ENCODE data around the gene OR5W2. TPM values are rescaled to one million over a fixed set of nuclear protein-coding genes. Genes with fewer than 3 reads are reported as not detected.
A peak's percentile ranks its signal among the peaks of the same experiment; 100 is the strongest.

Gene OR5W2
- total RNA-seq, result not detected in 3 replicates

DNA sequence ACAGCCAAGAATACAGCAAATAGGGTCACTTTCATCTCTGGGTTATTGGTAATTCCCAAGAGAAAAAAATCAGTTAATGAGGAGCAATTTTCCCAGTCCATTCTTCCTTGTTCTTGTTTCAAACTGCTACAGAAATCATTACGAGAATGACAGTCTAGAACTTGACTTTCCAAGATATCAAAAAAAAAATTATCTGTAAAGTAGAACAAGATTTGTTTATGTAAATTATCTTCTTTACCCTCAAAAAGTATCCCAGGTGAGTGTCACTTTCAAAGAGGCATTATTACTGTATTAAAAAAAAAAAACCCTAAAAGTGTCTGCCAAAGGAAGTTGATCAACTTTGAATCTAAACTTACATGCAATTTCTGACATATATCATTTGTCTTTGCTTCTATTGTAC lies at the start of gene OR5W2:
Gene OR5W2 (minus strand): TSS at position 101 of the 400 bp plus-strand sequence. CDS start 0 bp downstream, at position 101.
- TF ChIP-seq, protein P1, sequence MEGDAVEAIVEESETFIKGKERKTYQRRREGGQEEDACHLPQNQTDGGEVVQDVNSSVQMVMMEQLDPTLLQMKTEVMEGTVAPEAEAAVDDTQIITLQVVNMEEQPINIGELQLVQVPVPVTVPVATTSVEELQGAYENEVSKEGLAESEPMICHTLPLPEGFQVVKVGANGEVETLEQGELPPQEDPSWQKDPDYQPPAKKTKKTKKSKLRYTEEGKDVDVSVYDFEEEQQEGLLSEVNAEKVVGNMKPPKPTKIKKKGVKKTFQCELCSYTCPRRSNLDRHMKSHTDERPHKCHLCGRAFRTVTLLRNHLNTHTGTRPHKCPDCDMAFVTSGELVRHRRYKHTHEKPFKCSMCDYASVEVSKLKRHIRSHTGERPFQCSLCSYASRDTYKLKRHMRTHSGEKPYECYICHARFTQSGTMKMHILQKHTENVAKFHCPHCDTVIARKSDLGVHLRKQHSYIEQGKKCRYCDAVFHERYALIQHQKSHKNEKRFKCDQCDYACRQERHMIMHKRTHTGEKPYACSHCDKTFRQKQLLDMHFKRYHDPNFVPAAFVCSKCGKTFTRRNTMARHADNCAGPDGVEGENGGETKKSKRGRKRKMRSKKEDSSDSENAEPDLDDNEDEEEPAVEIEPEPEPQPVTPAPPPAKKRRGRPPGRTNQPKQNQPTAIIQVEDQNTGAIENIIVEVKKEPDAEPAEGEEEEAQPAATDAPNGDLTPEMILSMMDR (IDR thresholded peaks at IDR 0.05; ENCODE audit: unreplicated experiment), result no peak
- Mint-ChIP-seq H3K9me3 (peaks cover 63% of the 10 kb centered on the region), H3K36me3 (no peaks in the 10 kb centered on the region), H3K4me3 (no peak within 1 kb of the TSS), H3K27me3 (ENCODE audit: low read depth) (no peaks in the 10 kb centered on the region), H3K4me1 (no peaks in the 10 kb centered on the region), H3K27ac (no peak within 1 kb of the TSS)
- no peak for DNase-seq (ENCODE audit: low spot score in 2 of 2, unreplicated experiment in 2 of 2)

DNA sequence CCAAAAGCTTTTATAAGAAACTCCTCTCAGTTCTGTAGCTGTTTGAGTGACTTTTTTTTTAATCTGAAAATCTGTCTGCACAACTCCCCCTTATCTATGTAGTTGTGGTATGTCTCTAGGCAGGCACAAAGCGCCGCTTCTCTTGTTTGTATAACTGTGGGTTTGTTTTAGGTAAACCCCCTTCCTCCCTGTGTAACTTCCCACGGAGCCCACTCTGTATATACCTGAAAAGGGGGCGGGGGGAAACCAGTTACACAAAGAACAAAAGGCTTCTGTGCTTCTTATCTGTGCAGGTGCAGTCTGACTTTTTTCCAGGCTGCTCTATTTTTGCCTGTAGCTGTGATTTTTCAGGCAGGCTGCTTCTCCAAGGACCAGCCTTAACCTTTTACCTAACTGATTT lies 42.1 kb upstream of the OR5W2 start:
- Mint-ChIP-seq H3K36me3 (no peaks in the 10 kb centered on the region), H3K4me1 (no peaks in the 10 kb centered on the region), H3K4me3 (no peak overlapping the region), H3K9me3 (peaks cover 8% of the 10 kb centered on the region), H3K27ac (no peak overlapping the region), H3K27me3 (ENCODE audit: low read depth) (no peaks in the 10 kb centered on the region)
- no peak for DNase-seq (ENCODE audit: low spot score in 2 of 2, unreplicated experiment in 2 of 2)
- TF ChIP-seq, protein P1 (IDR thresholded peaks at IDR 0.05; ENCODE audit: unreplicated experiment), result no peak

DNA sequence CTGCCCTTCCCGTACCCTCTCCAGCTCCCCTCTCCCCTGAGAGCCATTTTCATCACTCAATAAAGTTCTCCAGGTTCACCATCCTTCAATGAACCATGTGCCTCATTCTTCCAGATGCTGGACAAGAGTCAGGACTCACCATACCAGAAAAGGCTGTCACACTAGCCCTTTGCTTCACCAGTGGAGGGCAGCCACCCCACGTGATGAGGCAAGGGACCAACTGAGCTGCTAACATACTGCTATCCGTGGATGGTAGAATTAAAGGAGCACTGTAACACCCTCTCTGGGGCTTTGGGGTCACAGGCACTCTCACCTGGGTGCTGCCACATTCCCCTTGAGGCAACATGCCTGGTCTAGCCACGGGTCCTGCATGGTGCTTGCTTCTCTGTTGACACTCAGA lies 34.9 kb upstream of the OR5W2 start:
- H3K27ac Mint-ChIP-seq, result no peak overlapping the region
- no peaks in the 10 kb centered on the region for H3K9me3 Mint-ChIP-seq
- TF ChIP-seq, protein P1 (IDR thresholded peaks at IDR 0.05; ENCODE audit: unreplicated experiment), result no peak
- DNase-seq (ENCODE audit: low spot score in 2 of 2, unreplicated experiment in 2 of 2), result no peak
- no peak overlapping the region for H3K4me3 Mint-ChIP-seq
- no peaks in the 10 kb centered on the region for H3K27me3 Mint-ChIP-seq (ENCODE audit: low read depth)
- no peaks in the 10 kb centered on the region for H3K4me1 Mint-ChIP-seq
- no peaks in the 10 kb centered on the region for H3K36me3 Mint-ChIP-seq

DNA sequence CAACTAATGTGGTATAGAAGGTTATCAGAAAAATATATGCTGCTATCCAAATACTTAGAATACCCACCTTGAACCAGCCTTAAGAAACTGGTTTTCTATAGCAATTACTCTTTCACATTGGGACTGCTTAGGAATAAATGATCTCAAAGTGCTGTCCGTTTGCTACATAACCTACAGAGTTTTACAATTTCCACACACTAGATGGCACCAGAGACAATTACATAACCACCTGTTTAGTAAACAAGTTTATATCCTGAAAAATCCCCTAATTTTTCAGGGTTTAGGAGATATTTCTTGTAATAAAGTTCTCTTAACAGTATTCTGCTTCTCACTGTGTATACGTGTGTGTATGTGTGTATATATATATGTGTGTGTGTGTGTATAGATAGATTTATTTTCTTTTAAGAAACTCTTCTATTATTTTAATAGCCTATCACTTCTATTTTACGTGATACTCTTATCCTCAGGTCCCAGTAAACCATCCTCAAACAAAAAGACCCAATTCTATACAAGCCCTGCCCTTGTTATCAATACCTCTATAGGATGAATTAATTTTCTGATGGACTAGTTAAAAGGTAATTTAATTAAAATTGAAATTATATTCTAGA lies 28.5 kb upstream of the OR5W2 start:
- H3K27me3 Mint-ChIP-seq (ENCODE audit: low read depth), result peaks cover 2% of the 10 kb centered on the region
- no peak for DNase-seq (ENCODE audit: low spot score in 2 of 2, unreplicated experiment in 2 of 2)
- H3K4me3 Mint-ChIP-seq, result no peak overlapping the region
- no peaks in the 10 kb centered on the region for H3K36me3 Mint-ChIP-seq
- TF ChIP-seq, protein P1 (IDR thresholded peaks at IDR 0.05; ENCODE audit: unreplicated experiment), result peak; percentile 51
- H3K4me1 Mint-ChIP-seq, result no peaks in the 10 kb centered on the region
- H3K9me3 Mint-ChIP-seq, result no peaks in the 10 kb centered on the region
- H3K27ac Mint-ChIP-seq, result no peak overlapping the region

DNA sequence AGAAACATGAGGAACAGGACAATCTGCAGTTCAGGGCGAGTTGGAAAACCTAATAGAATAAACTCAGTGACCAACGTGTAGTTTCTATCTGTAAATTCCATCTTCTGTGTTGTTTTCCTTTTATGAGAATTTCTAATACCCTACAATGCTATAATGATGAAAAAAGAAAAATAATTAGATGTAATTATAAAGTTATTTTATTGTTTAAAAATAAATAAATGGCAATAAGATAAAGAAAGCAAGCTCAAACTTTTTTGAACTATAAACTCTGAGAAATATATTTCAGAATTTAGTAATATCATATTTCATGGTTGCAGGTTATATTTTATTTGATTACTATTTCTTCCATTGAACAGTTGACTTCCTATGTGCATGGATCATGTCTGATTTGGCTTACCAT lies 21.9 kb upstream of the OR5W2 start, which contains the start of gene OR5I1:
Gene OR5I1 (minus strand): TSS at position 101 of the 400 bp plus-strand sequence. CDS start 0 bp downstream, at position 101.
- no peaks in the 10 kb centered on the region for H3K36me3 Mint-ChIP-seq
- H3K27me3 Mint-ChIP-seq (ENCODE audit: low read depth), result no peaks in the 10 kb centered on the region
- H3K4me3 Mint-ChIP-seq, result no peak within 1 kb of the TSS
- no peak for DNase-seq (ENCODE audit: low spot score in 2 of 2, unreplicated experiment in 2 of 2)
- TF ChIP-seq, protein P1 (IDR thresholded peaks at IDR 0.05; ENCODE audit: unreplicated experiment), result no peak
- peaks cover 25% of the 10 kb centered on the region for H3K9me3 Mint-ChIP-seq
- no peak within 1 kb of the TSS for H3K27ac Mint-ChIP-seq
- no peaks in the 10 kb centered on the region for H3K4me1 Mint-ChIP-seq

All from mesothelial cell of epicardium (in vitro differentiated cells).